NCI-H2196 treated with DMSO at 0.1 percent for 48 hours (cell line): ENCODE results near the gene BABAM2.

Experiments used
- DNase-seq: peaks from one replicate; lab custom pipeline; 2025; ENCODE audit not compliant: unreplicated experiment; lab: John Stamatoyannopoulos, UW

Gene BABAM2

GRCh38 chr2:28296904-28297303, 406.4 kb downstream of the BABAM2 start:
- DNase-seq = no peak

- no peak for DNase-seq
Observed at GRCh38 chr2:28297531-28297930, 407.0 kb downstream of the BABAM2 start.

- no peak for DNase-seq
Observed at GRCh38 chr2:28298406-28298805, 407.9 kb downstream of the BABAM2 start.

- DNase-seq = no peak
Observed at GRCh38 chr2:28300485-28301341, 410.2 kb downstream of the BABAM2 start.

- DNase-seq = no peak
Observed at GRCh38 chr2:28305202-28305601, 414.7 kb downstream of the BABAM2 start.

- no peak for DNase-seq
Observed at GRCh38 chr2:28310107-28310506, 419.6 kb downstream of the BABAM2 start.

GRCh38 chr2:28311660-28312249, 421.2 kb downstream of the BABAM2 start:
- DNase-seq = no peak

GRCh38 chr2:28312307-28313219, 422.0 kb downstream of the BABAM2 start:
- no peak for DNase-seq

GRCh38 chr2:28313220-28313784, 422.8 kb downstream of the BABAM2 start:
- no peak for DNase-seq

- DNase-seq = no peak
Observed at GRCh38 chr2:28314968-28315367, 424.4 kb downstream of the BABAM2 start.

GRCh38 chr2:28316546-28317335, 426.2 kb downstream of the BABAM2 start:
- DNase-seq = no peak

- no peak for DNase-seq
Observed at GRCh38 chr2:28317390-28317789, 426.9 kb downstream of the BABAM2 start.

- no peak for DNase-seq
Observed at GRCh38 chr2:28318023-28318422, 427.5 kb downstream of the BABAM2 start.

- DNase-seq = no peak
Observed at GRCh38 chr2:28318462-28319117, 428.1 kb downstream of the BABAM2 start.

GRCh38 chr2:28319118-28320008, 428.8 kb downstream of the BABAM2 start:
- DNase-seq = no peak

GRCh38 chr2:28320009-28320365, 429.5 kb downstream of the BABAM2 start:
- DNase-seq = no peak

GRCh38 chr2:28320371-28320770, 429.8 kb downstream of the BABAM2 start:
- DNase-seq = no peak

GRCh38 chr2:28321426-28321825, 430.9 kb downstream of the BABAM2 start:
- no peak for DNase-seq

GRCh38 chr2:28322051-28322450, 431.5 kb downstream of the BABAM2 start:
- DNase-seq = no peak
